Thoracic aorta (tissue), 2 donors: Measurements from ENCODE around the gene MEGF11. TPM values are rescaled to one million over a fixed set of nuclear protein-coding genes. Genes with fewer than 3 reads are reported as not detected.

Source experiments
- ATAC-seq: fragments of 150-250 bp; one replicate; pipeline ENCODE4 v1.8.0; 2017; ENCODE audit warnings: low read depth; ENCODE audit not compliant: insufficient number of reproducible peaks, low FRiP score
- DNase-seq: peaks from one replicate; pipeline ENCODE4 v3.0.0-alpha.2; 2020; ENCODE audit warnings: low spot score
- H3K27ac ChIP-seq, 2 donors: fragments of 200-600 bp; sonication (generic); 1 replicate in 1 of 2; 2 replicates in 1 of 2; pipeline ENCODE4 v1.5.1; 2016; ENCODE audit warnings: mild to moderate bottlenecking in 2 of 2, moderate library complexity in 2 of 2
- H3K27me3 ChIP-seq: fragments of 200-600 bp; sonication (generic); replicated peaks from 2 replicates; pipeline ENCODE4 v1.6.0; 2016; ENCODE audit warnings: mild to moderate bottlenecking; ENCODE audit not compliant: insufficient read depth
- H3K36me3 ChIP-seq: fragments of 200-600 bp; sonication (generic); one replicate; pipeline ENCODE4 v1.5.1; 2016
- H3K4me1 ChIP-seq, 2 donors: fragments of 200-600 bp; sonication (generic); 1 replicate in 1 of 2; 2 replicates in 1 of 2; pipeline versions ENCODE4 v1.5.1 to v1.6.0; 2016; ENCODE audit warnings: low read depth in 2 of 2, mild to moderate bottlenecking in 1 of 2; ENCODE audit not compliant: control insufficient read depth in 1 of 2
- H3K4me3 ChIP-seq: fragments of 200-600 bp; sonication (generic); 2 replicates; pipeline ENCODE4 v1.5.1; 2016; ENCODE audit warnings: mild to moderate bottlenecking
- H3K9me3 ChIP-seq: fragments of 200-600 bp; sonication (generic); 2 replicates; pipeline ENCODE4 v1.5.1; 2016
- total RNA-seq, 2 donors: library from RNA; depleted of rRNA; stranded (reverse); fragments of >200 nt; gene quantifications; one replicate each; pipeline versions ENCODE4 v1.1.0 to v1.2.3, GENCODE V29; 2016
- TF ChIP-seq, protein P1 (sequence below): fragments of 200-600 bp; sonication (generic); IDR thresholded peaks from one replicate; pipeline ENCODE4 v1.5.1; 2019; ENCODE audit warnings: antibody characterized with exemption

MEGF11 gene
- total RNA-seq, 2 donors from 2014 or later, result not detected

DNA sequence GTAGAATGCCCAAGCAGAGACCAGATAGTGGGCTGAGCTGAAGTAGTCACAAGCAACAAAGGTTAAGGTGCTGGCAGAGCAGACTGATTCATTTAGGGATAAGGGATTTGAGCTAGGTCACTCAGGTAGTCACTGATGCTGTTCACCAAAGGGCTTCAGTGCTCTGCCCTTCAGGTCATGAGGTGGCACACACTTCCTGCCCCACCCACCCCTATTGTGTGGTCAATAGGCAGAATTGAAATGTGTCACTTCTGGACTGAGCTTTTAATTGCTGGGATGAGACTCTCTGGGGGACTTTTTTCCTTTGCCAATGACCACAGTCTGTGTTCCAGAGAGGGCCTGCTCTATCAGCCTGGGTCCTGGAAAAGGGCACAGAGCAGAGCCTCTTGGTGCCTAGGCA lies 37.0 kb upstream of the MEGF11 start:
- H3K9me3 ChIP-seq, result no peaks in the 10 kb centered on the region
- DNase-seq, result no peak
- no peaks in the 10 kb centered on the region for H3K36me3 ChIP-seq
- TF ChIP-seq, protein P1, sequence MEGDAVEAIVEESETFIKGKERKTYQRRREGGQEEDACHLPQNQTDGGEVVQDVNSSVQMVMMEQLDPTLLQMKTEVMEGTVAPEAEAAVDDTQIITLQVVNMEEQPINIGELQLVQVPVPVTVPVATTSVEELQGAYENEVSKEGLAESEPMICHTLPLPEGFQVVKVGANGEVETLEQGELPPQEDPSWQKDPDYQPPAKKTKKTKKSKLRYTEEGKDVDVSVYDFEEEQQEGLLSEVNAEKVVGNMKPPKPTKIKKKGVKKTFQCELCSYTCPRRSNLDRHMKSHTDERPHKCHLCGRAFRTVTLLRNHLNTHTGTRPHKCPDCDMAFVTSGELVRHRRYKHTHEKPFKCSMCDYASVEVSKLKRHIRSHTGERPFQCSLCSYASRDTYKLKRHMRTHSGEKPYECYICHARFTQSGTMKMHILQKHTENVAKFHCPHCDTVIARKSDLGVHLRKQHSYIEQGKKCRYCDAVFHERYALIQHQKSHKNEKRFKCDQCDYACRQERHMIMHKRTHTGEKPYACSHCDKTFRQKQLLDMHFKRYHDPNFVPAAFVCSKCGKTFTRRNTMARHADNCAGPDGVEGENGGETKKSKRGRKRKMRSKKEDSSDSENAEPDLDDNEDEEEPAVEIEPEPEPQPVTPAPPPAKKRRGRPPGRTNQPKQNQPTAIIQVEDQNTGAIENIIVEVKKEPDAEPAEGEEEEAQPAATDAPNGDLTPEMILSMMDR, result no peak
- H3K4me3 ChIP-seq, result no peak overlapping the region
- H3K27me3 ChIP-seq, result no peaks in the 10 kb centered on the region
- no peak overlapping the region for H3K27ac ChIP-seq
- H3K4me1 ChIP-seq, result peaks cover 12 to 28% of the 10 kb centered on the region in 2 donors
- no peak for ATAC-seq

DNA sequence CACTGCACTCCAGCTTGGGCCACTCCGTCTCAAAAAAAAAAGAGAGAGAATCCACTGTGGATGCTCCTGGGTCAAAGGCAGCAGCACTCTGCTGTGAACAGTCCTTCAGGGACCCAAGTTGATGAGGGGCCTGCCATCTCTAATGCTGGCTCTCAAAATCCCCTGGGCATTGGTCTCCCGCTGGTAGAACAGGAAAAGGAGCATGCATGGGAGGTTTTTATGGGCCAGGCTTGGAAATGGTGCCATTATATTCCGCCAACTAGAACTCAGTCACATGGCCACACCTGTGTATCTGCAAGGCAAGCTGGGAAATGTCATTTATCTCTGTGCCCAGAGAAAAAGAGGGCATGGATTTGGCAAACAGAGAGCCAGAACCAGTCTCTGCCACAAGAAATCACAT lies 36.5 kb upstream of the MEGF11 start:
- H3K27ac ChIP-seq, result no peak overlapping the region
- no peak overlapping the region for H3K4me3 ChIP-seq
- H3K4me1 ChIP-seq, result peaks cover 9 to 23% of the 10 kb centered on the region in 2 donors
- TF ChIP-seq, protein P1, result no peak
- H3K27me3 ChIP-seq, result no peaks in the 10 kb centered on the region
- DNase-seq (no peak), ATAC-seq (no peak)
- no peaks in the 10 kb centered on the region for H3K36me3 ChIP-seq
- no peaks in the 10 kb centered on the region for H3K9me3 ChIP-seq

DNA sequence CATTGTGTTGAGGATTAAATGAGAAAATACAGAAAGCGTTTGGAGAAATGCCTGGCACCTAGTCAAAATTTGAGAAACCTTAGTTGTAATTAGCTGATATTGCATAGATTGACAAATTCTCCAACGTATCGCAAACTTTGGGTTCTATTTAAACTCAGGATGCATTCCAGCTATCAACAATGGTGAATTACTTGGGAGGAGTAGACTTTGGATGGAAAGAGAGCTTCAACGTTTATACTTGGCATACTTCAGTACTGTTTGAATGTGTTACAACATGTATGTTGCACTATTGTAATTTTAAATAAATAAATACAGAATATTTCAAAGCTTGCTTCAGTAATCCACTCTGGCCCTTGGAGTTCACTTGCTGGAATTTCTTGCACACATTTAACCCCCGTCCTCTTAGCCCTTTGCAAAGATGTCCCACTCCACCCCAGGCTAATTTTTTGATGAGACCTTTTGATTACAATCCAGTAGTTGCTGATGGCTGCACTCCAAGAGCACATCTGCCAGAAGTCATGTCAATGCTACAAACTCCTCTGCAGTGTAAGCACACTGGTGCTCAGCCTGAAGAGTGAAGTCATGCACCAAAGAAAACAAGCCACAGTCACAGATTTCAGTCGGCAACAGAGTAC lies 35.1 kb upstream of the MEGF11 start:
- H3K9me3 ChIP-seq, result no peaks in the 10 kb centered on the region
- no peak overlapping the region for H3K27ac ChIP-seq
- no peaks in the 10 kb centered on the region for H3K27me3 ChIP-seq
- H3K4me3 ChIP-seq, result no peak overlapping the region
- peaks cover 7 to 14% of the 10 kb centered on the region in 2 donors for H3K4me1 ChIP-seq
- ATAC-seq (no peak), DNase-seq (no peak)
- H3K36me3 ChIP-seq, result no peaks in the 10 kb centered on the region
- TF ChIP-seq, protein P1, result no peak

DNA sequence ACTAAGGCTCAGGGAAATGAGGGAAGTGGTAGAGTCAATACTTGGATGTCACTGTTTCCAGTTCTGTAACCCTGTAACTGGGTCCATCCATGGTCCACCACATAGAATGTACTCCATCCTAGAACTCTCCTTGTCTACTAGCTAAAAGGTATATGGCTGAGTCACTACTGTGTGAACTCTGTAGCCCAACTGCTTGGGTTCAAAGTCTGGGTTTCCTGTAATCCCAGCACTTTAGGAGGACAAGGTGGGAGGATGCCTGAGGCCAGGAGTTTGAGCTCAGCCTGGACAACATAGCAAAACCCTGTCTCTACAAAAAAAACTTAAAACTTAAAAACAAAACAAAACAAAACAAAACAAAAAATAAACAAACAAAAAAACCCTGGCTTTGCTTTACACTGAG lies 34.5 kb upstream of the MEGF11 start:
- no peaks in the 10 kb centered on the region for H3K36me3 ChIP-seq
- H3K4me3 ChIP-seq, result no peak overlapping the region
- no peaks in the 10 kb centered on the region for H3K9me3 ChIP-seq
- DNase-seq, result no peak
- H3K4me1 ChIP-seq, result peaks cover 7 to 14% of the 10 kb centered on the region in 2 donors
- H3K27ac ChIP-seq, result no peak overlapping the region
- no peaks in the 10 kb centered on the region for H3K27me3 ChIP-seq
- no peak for ATAC-seq
- TF ChIP-seq, protein P1, result no peak

DNA sequence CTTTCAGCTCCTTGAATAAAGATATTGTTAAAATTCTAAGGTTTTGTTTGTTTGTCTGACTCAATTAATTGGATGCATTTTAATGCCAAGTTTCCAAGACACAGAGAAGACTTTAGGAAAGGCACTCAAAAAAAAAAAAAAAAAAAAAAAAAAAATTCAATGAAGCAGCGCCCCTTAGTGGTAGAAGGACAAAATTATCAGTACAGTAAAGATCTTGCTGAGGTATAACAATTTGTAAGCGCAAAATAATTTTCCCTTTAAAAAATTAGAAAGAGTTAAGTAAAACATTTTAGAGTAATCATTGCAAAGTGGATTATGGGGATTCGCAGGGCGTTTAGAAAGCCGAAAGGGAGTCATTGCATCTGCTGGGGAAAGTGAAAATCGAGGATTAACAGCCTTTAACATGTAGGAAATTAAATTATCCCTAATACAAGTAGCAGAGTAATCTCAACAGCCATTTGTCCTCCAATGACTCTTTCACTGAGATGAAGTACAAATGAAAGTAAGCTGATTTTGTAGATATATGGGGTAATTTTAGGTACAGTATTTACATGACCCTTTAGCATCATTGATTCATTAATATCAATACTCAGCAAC lies 34.0 kb upstream of the MEGF11 start:
- no peaks in the 10 kb centered on the region for H3K27me3 ChIP-seq
- ATAC-seq, result no peak
- H3K4me1 ChIP-seq, result peaks cover 5 to 9% of the 10 kb centered on the region in 2 donors
- no peak for DNase-seq
- no peaks in the 10 kb centered on the region for H3K9me3 ChIP-seq
- TF ChIP-seq, protein P1, result peak; percentile 45
- H3K36me3 ChIP-seq, result no peaks in the 10 kb centered on the region
- H3K27ac ChIP-seq, result no peak overlapping the region
- H3K4me3 ChIP-seq, result no peak overlapping the region
